ENCODE results near the gene NMUR1.

DNA sequence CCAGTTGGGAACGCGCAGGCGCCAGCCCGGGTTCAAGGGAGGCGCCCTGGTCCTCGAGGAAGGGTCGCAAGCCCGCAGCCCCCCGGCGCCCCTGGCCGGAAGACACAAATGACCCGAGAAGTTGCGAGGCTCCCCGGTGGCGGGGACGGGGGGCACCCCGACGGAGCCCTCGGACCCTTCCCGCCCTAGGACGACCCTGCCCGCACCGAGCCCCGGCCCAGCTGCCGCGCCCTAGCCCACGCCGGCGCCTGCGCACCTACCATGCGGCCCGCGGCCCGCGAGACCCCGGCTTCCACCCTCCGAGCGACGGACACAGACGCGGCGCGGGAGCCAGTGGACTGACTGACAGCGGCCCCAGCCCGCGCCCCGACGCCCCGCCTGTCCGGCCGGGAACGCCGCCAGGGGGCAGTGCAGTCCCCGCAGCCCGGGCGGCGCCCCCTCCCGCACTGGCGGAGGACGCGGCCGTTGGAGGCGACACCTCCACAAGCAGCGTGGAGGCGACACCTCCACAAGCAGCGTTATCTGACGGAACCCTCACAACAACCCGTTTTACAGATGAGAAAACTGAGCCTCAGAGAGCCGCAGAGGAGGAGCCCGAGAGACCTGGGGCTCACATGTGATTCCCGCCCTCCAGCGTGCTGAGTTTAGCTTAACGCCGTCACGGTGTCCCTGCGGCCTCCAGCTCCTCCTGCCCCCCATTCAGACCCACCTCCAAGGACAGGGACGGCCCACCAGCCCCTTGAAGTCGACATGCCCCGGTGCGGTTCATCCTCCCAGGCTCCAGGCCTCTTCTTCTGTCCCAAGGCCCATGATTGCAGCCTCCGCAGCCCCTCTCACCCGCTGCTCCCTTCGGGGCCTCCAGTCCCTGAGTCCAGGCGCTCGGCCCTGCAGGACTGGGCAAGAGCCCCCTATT lies at the start of gene NMUR1:
- TF ChIP-seq, protein P1, sequence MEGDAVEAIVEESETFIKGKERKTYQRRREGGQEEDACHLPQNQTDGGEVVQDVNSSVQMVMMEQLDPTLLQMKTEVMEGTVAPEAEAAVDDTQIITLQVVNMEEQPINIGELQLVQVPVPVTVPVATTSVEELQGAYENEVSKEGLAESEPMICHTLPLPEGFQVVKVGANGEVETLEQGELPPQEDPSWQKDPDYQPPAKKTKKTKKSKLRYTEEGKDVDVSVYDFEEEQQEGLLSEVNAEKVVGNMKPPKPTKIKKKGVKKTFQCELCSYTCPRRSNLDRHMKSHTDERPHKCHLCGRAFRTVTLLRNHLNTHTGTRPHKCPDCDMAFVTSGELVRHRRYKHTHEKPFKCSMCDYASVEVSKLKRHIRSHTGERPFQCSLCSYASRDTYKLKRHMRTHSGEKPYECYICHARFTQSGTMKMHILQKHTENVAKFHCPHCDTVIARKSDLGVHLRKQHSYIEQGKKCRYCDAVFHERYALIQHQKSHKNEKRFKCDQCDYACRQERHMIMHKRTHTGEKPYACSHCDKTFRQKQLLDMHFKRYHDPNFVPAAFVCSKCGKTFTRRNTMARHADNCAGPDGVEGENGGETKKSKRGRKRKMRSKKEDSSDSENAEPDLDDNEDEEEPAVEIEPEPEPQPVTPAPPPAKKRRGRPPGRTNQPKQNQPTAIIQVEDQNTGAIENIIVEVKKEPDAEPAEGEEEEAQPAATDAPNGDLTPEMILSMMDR (IDR thresholded peaks at IDR 0.05): peak; percentile 90
- TF ChIP-seq, protein P2, sequence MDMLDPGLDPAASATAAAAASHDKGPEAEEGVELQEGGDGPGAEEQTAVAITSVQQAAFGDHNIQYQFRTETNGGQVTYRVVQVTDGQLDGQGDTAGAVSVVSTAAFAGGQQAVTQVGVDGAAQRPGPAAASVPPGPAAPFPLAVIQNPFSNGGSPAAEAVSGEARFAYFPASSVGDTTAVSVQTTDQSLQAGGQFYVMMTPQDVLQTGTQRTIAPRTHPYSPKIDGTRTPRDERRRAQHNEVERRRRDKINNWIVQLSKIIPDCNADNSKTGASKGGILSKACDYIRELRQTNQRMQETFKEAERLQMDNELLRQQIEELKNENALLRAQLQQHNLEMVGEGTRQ (IDR thresholded peaks at IDR 0.05): no peak
- TF ChIP-seq RFX5 (IDR thresholded peaks at IDR 0.05): no peak
- TF ChIP-seq, protein P3, sequence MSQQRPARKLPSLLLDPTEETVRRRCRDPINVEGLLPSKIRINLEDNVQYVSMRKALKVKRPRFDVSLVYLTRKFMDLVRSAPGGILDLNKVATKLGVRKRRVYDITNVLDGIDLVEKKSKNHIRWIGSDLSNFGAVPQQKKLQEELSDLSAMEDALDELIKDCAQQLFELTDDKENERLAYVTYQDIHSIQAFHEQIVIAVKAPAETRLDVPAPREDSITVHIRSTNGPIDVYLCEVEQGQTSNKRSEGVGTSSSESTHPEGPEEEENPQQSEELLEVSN (IDR thresholded peaks at IDR 0.05; ENCODE audit: borderline replicate concordance, low read depth): 0 out of 2 replicates have a peak, but pooled peaks have one; percentile 25
- TF ChIP-seq RARB (CRISPR knock-in tag; IDR thresholded peaks at IDR 0.05): no peak
- no peak for TF ChIP-seq NR3C1 (IDR thresholded peaks at IDR 0.05)
- TF ChIP-seq KDM1A (IDR thresholded peaks at IDR 0.05; ENCODE audit: low read depth): no peak
- TF ChIP-seq RAD21 (conservative IDR thresholded peaks at IDR 0.05 in 1 of 2, IDR thresholded peaks at IDR 0.05 in 1 of 2): peak; percentile 20 to 57; a peak in 4 of 5 replicates
- no peak for TF ChIP-seq JUN (IDR thresholded peaks at IDR 0.05)
- no peak for TF ChIP-seq POLR2AphosphoS2 (conservative IDR thresholded peaks at IDR 0.05; ENCODE audit: low read length)
- TF ChIP-seq ZFP36 (IDR thresholded peaks at IDR 0.05; ENCODE audit: borderline replicate concordance, partially characterized antibody): no peak
- no peak for TF ChIP-seq POLR2A (IDR thresholded peaks at IDR 0.05; ENCODE audit: low read length)
- TF ChIP-seq, protein P4, sequence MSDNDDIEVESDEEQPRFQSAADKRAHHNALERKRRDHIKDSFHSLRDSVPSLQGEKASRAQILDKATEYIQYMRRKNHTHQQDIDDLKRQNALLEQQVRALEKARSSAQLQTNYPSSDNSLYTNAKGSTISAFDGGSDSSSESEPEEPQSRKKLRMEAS (IDR thresholded peaks at IDR 0.05): peak; percentile 49; the same call in 1 of the 2 replicates

Measured in A549 (cell line).